ENCODE data around the gene ST6GAL1.
"Not testable (repeated sequence)": the region's sequence is repeated elsewhere in the genome, so short reads cannot be mapped to it uniquely, and the experiment has no call there.

Gene ST6GAL1

DNA sequence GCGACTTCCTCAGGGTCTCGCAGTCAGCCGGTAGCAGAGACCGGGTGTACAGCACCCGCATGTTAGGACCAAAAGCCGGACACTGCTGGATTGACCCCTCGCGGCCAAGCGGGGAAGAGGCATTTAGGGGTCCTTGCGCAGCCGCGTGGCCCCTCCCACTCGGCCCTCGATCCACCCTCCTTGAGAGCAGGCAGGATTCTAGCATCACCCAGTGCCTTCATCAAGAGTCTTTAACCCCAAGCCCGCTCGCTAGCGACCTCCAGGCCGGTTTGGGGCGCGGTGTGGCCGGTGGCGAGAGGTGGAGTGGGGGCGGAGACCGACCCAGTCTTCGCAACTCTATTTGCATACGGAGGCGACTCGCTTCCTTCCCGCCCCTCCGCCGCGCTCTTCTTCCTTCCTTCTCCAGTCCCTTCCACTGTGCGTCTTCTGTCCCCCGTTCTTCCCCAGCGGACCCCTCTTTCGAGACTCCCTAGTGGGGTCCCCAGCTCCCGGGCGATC is at the start of gene ST6GAL1:
Gene ST6GAL1 (plus strand): TSS at position 384 of the 498 bp plus-strand sequence. CDS start 112,178 bp downstream, outside the sequence.
- peak; percentile 79 for DNase-seq

- DNase-seq: no peak
Observed at GRCh38 chr3:186882150-186882524, 48.2 kb upstream of the ST6GAL1 start.

GRCh38 chr3:186882881-186883685 is 47.2 kb upstream of the ST6GAL1 start:
- peak; percentile 77 for DNase-seq

GRCh38 chr3:186883686-186884058 is 46.7 kb upstream of the ST6GAL1 start:
- DNase-seq: no peak

DNA sequence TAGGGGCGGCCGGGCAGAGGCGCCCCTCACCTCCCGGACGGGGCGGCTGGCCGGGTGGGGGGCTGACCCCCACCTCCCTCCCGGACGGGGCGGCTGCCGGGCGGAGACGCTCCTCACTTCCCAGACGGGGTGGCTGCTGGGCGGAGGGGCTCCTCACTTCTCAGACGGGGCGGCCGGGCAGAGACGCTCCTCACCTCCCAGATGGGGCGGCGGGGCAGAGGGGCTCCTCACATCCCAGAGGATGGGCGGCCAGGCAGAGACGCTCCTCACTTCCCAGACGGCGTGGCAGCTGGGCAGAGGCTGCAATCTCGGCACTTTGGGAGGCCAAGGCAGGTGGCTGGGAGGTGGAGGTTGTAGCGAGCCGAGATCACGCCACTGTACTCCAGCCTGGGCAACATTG is 45.5 kb upstream of the ST6GAL1 start:
- not testable (repeated sequence) for DNase-seq

DNA sequence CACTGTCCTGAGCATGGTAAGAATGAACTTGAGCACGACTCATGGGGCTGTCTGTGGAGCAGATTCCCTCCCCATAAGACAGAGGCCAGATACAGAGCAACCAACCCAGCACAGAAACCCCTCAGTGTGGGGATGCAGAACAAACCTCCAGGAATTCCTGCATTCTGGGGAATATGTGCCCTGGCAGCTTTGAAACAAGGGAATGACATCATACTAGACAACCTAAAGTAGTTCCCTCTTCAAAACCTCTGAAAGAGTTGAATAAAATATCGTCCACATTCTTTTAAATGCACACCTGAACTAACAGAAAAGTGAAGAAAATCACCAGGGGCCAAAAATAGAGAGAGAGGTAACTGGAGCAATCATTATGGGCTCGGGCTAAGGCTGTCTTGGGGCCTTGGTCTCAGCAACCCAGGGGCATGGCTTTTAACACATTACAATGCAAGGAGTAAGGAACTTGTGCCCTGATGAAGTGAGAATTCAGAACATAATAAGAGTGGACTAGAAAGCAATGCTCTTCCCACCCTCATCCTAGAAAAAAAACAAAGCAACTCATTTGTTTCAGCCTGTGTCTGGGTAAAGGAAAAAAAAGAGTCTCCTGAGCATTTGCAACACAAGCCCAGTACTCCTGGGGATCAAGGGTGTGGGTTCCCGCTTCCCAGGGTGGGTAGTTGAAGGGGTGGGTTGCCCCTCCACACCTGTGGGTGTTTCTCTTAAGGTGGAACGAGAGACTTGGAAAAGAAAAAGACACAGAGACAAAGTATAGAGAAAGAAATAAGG is 43.9 kb upstream of the ST6GAL1 start:
- DNase-seq: no peak

- DNase-seq: not testable (repeated sequence)
Observed at GRCh38 chr3:186887507-186887938, 42.8 kb upstream of the ST6GAL1 start.

DNA sequence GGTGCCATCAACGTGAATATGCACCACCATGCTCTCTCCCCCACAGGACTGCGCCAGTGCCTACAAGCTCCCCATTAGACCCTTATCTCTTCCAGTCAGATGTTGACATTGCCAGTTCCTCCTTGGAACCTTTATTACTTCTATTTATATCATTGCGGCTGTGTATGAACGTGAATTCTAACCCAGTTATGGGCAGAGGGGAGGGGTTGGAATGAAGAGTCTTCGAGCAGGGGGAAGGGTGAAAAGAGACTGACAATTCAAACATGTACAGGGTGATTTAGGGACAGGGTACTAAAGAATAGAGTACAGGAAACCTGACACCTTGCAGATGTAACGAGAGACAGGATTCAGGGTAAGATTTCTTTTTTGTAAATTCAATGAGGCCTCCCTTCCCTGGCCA is 41.8 kb upstream of the ST6GAL1 start:
- no peak for DNase-seq

DNA sequence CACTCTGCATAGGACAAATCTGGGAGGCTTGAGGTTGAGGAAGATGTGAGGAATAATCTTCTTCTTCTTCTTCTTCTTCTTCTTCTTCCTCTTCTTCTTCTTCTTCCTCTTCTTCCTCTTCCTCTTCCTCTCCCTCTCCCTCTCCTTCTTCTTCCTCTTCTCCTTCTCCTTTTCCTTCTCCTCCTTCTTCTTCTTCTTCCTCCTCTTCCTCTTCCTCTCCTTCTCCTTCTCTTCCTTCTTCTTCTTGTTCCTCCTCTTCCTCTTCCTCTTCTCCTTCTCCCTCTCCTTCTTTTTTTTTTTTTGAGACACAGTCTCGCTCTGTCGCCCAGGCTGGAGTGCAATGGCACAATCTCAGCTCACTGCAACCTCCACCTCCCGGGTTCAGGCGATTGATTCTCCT is 40.6 kb upstream of the ST6GAL1 start:
- DNase-seq: not testable (repeated sequence)

GRCh38 chr3:186890911-186891310 is 39.4 kb upstream of the ST6GAL1 start:
- no peak for DNase-seq

GRCh38 chr3:186893071-186893470 is 37.3 kb upstream of the ST6GAL1 start:
- not testable (repeated sequence) for DNase-seq

GRCh38 chr3:186895406-186895805 is 34.9 kb upstream of the ST6GAL1 start:
- no peak for DNase-seq

DNA sequence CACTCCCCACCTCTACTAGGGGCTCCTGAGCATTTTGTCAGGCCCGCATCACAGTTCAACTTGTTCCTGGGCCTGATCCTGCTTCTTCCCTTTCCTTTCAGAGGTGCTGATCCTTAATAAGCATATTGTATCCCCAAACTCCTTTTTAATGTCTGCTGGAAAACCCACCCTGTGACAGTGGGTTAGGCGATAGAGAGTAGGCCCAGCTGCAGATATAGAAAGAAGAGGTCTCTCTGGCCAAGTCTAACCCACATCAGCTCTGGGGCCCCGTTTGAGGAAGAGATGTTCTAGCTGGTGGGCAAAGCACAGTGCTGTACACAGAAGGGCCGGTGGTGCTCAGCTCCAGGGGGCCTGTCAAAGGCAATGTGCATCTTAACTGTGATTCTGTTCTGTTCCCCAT is 34.3 kb upstream of the ST6GAL1 start:
- DNase-seq: no peak

DNA sequence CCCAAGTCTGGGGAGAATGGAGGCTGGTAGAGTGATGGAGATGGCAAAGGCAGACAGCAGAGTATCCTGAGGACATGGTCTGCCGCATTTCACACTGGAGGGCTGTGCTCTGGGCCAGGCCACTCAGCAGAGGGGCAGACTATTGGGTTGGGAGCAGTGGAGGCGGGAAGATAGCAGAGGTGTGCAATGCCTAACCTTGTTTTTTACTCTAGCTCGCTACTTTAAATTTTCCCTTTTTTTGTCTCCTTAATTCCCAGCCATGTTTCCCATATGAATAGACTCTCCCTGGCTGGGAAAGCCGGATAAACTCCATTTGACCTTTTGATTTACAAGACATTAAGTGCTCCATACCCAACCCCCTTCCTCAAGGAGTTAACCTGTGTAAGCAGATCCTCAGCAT is 33.5 kb upstream of the ST6GAL1 start:
- DNase-seq: no peak

DNA sequence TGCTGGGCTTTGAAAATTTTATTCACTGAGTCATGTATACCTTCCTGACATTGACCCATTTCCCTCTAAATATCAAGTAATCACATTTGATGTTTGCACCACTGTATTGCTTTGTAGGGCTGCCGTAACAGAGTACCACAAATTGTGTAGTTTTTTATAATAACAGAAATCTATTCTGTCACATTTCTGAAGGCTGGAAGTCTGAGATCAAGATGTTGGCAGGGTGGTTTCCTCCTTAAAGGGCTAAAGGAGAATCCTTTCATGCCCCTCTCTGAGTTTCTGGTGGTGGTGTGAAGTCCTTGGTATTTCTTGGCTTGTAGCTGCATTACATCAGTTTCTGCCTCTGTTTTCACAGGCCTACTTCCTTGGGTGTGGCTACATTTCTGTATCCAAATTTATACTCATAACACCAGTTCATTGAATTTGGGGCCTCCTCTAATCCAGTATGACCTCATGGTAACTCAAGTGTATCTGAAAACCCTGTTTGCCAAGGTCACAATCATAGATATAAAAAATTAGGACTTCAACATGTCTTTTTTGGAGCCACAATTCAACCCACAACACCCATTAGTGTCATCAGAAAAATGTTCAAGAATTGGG is 29.1 kb upstream of the ST6GAL1 start:
- no peak for DNase-seq

DNA sequence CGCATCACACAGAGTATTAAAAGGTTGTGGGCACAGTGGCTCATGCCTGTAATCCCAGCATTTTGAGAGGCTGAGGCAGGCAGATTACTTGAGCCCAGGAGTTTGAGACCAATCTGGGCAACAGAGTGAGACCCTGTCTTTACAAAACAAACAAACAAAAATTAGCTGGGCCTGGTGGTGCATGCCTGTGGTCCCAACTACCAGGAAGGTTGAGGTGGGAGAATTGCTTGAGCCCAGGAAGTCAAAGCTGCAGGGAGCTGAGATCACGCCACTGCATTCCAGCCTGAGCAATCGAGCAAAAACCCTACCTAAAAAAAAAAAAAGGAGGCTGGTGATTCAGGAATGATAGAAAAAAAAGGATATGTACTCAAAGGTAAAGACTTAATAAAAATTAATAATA is 28.2 kb upstream of the ST6GAL1 start:
- DNase-seq: no peak

DNA sequence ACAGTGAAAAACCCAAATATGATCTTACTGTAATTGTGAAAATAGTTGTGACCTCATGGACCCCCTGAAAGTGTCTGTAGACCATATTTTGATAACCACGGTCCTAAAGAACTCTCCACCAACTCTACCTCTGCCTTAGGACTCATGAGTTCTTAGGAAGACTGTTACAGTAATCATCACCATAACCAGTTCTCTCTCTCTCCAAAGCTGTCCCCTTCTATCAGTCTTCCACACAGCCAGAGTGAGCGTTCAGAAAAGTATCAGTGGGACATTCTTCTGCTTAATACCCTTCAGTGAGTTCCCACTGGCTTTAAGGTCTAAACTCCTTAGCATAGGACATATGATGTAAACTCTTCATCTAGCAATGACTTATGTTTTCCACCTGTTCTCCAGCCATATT is 27.6 kb upstream of the ST6GAL1 start:
- no peak for DNase-seq

DNA sequence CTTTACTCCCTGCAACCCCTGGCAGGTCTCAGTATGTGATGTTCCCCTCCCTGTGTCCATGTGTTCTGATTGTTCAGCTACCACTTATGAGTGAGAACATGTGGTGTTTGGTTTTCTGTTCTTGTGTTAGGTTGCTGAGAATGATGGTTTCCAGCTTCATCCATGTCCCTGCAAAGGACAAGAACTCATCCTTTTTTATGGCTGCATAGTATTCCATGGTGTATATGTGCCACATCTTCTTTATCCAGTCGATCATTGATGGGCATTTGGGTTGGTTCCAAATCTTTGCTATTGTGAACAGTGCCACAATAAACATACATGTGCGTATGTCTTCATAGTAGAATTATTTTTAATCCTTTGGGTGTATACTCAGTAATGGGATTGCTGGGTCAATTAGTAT is 26.6 kb upstream of the ST6GAL1 start:
- not testable (repeated sequence) for DNase-seq

- not testable (repeated sequence) for DNase-seq
Observed at GRCh38 chr3:186907075-186907474, 23.3 kb upstream of the ST6GAL1 start.

GRCh38 chr3:186909078-186909853 is 21.1 kb upstream of the ST6GAL1 start:
- DNase-seq: peak; percentile 75

DNA sequence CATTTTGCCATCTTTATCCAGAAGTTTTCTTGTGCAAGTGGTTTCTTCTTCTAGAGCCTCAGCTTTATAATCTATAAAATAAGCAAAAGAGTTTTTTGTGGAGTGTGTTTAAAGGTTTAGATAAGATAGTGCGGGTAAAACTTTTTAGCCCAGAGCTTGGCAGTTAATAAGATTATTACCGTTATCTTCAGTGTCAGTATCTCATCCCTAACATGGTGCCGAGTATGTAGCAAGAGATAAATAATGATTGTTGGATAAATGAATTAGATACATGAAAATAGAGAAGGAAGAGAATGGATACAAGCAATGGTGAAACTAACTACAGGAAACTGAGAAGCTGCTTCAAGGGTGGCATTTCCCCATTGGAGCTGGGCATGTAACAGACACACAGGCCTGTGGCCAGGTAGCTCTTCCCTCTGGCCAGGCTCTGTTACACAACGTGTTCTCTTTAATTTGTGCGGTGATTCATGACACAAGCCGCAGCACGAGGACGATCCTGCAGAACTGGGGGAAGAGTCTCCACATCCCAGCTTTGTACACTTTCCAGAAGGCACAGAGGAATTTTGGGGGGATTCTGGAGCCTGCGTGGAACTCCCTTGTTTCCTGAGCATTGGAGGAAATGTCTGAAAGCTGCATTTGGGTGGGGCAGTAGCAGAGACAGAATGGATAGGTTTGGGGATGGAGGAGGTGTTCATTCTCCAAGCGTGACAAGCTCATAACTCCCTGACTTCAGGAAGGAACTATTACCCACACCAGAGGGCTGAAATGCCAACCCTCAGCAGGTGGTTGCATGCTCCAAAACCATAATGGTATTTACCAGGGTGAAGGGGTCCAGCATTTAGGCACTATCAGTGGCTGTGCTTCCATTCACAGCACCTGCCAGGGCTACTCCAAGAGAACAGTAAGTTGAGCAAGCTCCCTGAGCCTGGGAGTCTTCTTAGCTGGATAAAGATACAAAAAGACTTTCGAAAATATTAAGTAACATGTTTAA is 14.2 kb upstream of the ST6GAL1 start:
- no peak for DNase-seq
